AG08396 (cell line): ENCODE results near the gene E2F6.

Experiments
- DNase-seq: peaks from one replicate; pipeline ENCODE4 v3.0.0; 2012; ENCODE audit warnings: low spot score, mixed read lengths

The E2F6 gene

DNA sequence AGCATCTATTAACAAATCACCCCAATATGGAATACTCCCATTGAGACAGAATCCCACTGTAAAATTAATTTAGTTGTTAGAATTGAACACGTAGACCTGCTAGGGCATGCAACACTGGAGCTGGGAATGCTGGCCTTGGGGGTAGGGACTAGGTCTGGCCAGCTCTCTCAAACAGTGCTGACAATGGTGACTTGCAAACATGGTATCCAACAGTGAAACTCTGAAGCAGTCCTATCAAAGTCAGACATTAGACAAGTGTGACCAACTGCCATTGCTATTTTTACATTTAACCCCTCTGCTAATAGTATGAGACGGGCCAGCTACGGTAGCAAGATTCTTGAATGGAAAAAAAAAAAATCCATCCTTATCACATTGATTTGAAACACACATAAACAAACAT, 7.2 kb downstream of the E2F6 start:
- no peak for DNase-seq

DNA sequence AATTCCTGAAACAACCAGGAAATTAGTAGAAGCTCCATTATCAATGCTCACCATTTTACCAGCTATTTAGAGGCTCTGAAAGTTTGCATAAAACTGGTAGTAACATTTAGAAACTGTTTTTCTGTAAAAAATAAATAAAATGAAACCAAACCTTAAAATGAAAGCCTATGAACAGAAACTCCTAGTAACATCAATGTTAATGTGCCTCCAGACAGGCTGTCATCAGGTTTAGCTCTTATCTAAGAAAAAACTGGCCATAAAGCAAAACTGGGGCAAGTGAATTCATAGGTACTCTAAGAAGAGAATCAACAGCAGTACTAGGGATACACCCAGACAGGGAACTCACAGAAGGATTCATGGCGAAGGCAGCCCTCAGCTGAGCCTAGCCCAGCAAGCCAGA, 8.0 kb downstream of the E2F6 start:
- DNase-seq, result no peak

DNA sequence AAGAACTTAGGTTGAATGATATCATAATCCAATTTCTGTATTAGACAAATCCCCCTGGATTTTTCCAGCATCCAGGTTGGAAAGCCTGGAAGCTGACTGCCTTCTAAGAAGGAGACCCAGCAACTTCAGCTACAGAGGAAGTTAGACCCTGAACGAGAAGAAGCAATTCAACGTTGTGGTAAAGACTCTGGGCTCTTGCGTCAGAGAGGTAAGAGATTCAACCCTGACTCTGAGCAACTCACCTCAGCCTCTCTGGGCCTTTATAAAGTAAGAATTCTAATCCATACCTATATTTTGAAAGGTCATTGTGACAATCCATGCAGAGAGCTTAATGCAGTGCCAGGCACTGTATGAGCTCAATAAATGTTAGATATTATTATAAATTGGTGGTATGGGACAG, 9.7 kb downstream of the E2F6 start:
- no peak for DNase-seq

DNA sequence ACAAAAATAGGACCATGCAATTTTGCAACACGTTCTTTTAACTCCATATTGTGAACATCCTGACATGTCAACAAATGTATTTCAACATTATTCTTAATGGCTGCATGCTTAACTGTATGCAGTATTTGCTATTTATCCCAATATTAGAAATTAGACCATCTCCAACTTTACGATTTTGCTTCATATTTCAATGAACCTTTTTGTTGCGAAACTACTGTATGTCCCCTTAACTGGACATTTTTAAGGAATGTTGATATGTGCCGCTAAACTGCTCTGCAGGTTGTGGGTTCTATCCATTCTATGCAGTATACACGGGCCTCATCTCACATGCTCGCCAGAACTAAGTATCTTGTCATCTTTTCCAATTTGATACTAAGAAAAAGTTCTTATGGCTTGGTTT, 11.1 kb downstream of the E2F6 start:
- DNase-seq, result no peak

DNA sequence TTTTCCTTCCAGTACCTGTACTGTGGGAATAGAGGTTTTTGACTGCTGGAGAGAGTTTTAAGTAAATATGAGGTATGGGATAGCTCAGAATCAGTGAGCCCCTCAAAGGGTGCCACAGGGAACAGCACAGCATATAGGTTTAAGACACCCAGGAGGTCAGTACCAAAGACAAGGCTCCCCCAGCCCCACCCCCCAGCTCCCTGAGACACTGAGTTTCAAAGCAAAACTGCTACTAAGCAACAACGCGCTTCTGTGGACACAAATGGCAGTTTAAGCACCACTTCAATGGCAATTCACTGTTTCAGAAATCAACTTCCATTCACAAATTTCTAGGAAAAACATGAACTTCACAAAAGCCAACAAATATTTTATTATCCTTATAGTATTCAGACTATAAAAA, 15.2 kb downstream of the E2F6 start:
- DNase-seq, result no peak

DNA sequence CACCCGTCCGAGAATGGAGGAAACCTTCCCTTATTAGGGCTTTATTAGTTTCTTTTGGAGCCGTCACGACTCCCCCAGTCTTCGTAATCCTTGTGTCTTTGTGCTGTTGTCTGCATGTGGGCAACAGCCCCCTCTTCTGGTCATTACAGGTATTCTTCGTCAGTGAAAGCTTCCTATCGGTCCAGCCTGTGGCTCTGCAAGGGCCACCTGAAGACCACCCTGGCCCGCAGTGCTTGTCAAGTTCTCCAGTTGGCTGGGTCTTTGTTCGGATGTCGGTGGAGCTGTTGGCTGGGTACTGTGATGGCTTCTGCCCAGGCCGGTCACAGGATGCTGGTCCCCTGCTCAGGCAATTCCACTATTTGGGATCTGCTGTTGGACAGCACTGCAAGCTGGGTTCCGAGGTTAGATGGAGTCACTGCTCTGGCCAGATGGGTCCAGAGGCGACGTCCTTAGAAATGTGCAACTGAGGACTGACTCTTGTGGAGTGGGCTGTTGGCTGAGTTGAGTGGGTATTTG, 19.2 kb downstream of the E2F6 start:
- peak; percentile 71 for DNase-seq

DNA sequence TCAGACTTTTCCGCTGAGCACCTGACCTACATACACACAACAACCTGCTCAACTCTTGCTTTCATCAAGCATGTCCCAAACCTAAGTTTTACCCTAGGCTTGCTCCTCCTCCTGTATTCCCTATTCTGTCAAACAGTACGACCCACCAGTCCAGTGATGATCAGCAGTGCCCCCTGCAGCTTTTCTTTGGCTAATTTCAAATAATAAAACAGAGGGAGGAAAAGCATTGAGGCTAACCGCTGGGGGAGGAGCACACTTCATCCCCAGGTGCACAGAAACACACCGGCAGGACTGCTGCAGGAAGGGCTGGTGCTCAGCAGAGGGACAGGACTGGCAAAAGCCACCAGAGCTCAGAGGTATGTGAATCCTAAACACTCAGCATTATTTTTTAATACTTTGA, 21.2 kb downstream of the E2F6 start:
- DNase-seq, result no peak

DNA sequence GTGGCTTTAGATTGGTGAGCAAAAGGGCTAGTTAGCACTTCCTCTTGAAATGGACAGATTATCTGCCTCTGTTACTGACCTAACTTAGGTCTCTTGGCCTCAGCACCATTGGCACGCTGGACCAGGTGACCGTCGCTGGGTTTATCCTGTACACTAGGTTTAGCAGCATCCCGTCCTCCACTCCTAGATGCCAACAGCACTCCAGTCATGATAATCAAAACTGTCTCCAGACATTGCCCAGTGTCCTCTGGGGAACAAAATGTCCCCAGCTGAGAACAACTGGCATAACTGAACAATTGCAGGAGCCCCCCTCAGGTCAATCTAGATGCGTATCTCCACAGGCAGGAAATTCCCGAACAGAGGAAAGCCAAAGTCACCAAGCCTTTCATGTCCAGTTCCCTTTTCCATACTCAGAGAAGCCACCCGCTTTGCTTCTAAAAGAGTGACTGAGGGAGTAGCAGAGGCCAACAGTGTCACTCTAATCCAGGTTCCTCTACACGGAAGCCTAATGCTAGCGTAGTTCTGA, 27.3 kb downstream of the E2F6 start:
- no peak for DNase-seq

DNA sequence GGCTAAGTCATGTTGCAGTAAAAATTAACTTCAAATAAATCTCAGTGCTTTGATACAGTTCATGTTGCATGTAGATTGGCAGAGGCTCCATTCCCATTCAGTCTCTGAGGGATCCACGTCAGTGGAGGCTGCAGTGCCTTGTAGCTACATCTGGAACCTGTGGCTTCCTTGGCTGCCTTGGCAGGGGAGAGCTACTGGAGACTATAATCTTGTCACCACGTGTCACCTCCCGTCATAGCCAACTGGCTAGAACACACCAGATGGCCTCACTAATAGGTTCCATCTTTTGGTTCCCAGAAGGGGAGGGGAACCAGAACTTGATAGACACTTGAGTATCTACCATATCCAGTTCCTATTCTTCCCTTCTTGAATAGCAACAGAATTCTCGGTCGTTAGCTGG, 28.4 kb downstream of the E2F6 start:
- no peak for DNase-seq

DNA sequence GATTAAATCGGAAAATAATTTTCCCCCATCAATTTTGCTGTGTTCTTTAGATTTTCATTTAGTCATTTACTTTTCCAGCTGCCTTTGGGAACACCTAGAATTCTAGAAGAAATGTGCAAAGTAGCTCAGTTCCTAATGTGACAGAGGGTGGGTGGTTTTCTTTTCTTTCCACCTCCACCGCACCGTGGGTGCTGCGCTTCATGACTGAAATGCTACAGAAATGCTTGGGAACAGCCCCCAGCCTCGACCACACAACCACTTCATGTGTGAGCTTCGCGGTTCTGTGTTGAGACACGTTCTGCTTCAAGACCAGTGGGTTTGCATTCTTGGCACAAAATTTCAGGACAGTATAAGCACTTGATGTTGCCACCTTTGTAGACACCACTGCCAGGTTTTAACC, 30.9 kb downstream of the E2F6 start:
- no peak for DNase-seq

DNA sequence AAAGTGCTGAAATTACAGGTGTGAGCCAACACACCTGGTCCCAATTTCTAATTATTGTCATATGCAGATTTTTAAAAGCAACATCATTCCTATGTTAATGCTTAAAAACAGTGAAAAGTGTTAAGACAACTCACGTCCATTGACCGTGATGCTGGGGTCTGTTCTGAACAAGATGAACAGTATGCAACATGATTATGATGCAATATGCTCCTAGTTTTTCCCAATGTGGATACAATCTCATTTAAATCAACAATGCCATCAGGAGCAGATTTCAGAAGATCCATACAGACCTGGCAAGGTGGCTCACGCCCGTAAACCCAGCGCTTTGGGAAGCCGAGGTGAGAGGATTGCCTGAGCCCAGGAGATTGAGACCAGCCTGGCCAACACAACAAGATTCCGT, 31.5 kb downstream of the E2F6 start:
- DNase-seq, result no peak

DNA sequence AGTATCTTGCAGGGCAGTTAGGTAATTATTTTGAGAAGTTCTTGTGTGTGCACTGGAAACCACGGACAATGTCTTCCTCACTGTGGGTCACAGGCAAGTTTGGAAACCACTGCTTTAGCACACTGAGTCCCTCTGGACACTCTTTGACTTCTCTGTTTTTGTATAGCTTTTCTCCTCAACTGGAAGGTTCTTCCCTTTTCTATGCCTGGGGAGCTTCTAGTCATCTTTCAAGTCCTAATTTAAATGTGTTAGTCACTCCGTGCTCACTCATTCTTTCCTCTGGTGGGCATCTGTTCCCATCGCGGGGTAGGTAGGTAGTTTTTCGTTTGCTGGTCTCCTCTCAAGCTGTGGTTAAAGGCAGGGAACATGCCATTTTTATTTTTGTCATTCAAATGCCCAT, 32.1 kb downstream of the E2F6 start:
- DNase-seq, result no peak

DNA sequence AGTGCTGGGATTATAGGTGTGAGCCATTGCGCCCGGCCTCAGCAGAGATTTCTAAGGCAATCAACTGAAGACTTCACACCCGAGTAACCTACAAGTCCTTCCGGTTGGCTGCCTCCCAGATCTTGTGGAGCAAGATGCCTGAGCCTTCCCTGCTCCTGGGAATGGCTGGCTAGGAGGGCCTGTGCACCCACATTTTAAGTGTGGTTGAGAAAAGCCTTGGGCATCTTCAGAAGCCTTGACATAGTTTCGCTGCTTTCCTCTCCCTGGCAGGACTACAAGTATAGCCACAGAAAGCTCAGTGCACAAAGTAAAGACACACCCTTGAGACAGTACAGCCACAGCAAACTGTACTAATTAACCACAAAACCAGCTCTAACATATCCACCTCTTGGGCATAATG, 35.2 kb downstream of the E2F6 start:
- DNase-seq, result no peak

DNA sequence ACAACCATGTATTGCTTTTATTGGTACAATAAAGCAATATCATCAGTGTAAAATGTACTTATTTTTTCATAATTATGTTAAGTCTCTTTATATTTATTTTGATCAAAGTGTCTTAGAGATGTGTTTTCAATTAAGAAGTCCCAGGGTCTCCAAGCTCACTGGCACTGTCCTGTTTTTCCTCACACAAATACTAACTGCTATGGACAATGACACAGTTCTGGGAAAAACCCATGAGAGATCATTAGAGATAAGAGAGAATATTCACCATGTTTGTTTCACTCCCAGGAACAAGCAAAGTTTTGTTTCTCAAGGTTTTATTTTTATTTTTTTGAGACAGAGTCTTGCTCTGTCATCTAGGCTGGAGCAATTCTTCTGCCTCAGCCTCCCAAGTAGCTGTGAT, 38.7 kb downstream of the E2F6 start:
- DNase-seq, result no peak

DNA sequence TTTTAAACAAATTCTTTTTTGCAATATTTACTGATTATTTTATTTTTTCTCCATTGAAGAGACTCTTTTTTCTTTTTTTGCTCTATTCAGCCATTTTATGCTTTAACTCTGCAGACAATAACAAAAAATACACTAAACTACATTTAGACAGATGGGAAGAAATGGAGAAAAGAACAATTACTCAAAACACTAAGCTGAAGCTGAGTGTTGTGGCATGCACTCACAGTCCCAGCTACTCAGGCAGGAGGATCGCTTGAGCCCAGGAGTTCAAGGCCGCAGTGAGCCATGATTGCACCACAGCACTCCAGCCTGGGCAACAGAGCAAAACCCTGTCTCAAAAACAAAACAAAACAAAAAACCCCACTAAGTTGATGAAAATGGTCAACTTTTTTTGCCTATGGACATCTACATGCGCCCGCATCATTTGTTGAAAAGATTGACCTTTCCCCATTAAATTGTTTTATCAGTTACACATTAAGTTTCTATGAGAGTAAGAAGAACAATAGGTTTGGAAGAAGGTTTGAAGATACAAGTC, 43.0 kb downstream of the E2F6 start:
- DNase-seq, result no peak

DNA sequence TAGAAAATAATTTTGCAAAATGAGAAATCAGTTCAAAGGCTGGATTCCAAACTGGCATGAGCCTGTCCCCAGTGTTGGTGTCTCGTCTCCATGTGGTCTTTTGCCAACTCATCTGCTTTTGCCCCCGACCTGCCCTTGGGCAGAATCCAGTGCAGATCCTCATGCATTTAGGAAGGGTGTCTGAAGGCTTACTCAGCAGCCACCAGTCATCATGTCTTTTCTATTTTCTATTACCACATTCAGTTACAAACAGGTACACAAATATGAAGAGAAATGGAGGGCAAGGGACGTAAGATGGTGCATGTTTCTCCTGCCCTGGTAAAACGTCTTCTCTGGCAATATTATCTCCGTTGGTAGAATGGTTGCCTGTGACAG, 43.5 kb downstream of the E2F6 start:
- DNase-seq, result no peak

DNA sequence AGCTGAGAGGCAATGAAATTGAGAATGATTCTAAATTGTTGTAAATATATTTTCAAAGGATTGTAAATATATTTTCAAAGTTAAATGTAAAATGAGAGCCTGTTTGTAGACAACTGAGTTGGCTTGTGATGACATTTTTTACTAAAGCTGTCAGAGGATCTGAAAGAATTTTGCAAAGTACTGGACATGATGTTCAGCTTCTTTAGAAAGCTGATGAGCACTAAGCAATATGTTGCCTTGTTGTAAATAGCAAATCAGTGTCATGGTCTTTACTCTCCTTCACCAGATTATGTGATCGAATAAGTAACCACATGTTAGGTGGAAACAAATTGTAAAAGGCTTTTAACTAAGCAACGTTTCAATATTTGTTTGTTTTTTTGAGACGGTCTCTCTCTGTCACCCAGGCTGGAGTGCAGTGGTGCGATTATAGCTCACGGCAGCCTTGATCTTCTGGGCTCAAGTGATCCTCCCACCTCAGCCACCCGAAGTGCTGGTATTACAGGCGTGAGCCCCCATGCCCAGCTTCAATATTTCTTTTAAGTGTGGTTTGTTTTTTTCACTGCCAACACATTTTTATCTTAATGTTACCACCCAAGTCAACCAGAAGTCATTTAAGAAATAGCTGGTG, 44.0 kb downstream of the E2F6 start:
- DNase-seq, result no peak

DNA sequence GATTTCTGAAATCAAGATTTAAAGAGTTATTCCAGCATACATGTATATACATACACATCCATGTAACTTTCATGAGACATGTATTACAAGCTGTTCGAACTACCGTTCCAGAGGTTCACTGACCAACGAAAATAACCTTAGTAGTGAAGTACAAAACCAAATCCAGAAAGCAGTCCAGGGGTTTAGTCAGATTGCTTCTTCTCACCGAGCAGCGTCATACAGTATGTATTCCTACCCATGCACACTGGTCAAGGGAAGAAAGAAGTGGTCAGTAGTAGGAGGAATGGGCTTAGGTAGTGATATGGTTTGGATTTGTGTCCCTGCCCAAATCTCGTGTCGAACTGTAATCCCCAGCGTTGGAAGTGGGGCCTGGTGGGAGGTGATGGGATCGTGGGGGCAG, 45.3 kb downstream of the E2F6 start:
- no peak for DNase-seq

DNA sequence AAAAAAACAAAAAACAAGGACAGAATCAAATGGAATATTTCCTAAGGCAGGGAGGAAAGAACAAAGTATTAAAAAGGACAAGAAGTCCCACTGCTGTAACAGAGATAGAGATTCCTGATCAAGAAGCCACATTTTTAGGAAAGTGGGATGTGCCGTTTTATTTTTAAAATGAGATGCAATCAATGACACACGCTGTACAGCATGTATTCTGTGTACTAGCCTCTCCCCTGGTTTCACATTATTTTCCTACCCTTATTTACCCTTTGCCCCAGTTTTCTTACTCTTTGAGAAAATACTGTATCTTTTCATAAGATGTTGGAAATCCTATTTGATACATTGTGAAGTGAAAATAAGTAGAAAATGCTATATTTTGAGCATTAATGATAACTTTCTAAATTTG, 45.8 kb downstream of the E2F6 start:
- no peak for DNase-seq

DNA sequence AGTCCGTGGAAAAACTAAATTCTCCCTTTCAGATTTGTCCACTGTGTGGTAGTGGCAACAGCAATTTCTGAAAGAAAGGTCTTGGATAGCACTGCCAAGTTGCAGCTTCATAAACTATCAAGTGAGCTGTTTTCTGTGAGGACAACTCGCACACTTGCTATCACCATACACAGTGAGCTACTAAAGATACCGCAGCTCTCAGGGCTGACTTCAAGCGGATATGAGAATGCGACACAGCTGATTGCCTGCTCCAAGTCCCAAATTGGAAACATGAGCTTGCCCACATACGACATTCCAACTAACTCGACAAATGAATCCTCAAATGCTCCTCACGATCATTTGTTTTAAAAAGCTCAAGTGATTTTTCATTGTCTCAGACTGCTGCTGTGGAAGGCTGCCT, 46.2 kb downstream of the E2F6 start:
- DNase-seq, result no peak

DNA sequence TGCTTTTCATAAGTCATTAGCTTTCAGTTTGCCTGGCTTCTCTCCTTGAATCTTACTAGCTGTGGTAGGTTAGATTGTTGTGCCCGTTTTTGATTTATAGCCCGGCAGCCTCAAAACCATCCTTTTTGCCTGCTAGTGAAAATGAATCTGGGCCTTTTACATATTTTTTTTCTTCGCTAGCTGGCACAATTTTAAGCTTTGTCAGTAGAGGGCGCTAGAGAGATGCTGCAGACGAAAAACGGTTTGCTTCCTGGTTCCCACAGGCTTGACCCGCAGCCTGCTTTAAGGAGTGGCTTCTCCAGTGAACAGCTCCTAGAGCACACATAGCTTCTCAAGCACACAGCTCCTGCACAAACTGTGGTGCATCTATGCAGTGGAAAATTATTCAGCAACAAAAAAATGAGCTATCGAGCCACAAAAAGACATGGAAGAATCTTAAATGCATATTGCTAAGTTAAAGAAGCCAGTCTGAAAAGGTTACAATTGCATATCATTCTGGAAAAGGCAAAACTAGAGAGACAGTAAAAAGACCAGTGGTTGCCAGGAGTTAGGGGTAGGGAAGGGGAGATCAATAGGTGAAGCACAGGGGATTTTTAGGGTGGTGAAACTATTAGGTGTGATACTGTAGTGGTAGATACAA, 47.9 kb downstream of the E2F6 start:
- no peak for DNase-seq

DNA sequence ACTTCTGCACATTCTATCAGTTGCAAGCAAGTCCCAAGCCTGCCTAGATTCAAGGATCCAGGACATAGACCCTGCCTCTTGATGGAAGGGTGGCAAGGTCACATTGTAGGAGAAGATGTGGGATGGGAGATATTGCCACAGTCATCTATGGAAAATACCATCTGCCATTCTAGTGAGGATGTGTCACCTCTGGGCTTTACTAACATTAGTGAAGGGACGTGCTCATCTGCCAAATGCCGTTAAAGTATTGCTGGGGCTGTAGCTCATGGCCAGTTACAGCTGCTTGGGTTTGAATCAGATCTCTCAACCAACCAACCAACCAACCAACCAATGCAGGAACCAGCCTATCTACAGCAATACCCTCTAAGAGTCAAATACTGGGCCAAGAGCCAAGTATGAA, 49.0 kb downstream of the E2F6 start:
- DNase-seq, result no peak

DNA sequence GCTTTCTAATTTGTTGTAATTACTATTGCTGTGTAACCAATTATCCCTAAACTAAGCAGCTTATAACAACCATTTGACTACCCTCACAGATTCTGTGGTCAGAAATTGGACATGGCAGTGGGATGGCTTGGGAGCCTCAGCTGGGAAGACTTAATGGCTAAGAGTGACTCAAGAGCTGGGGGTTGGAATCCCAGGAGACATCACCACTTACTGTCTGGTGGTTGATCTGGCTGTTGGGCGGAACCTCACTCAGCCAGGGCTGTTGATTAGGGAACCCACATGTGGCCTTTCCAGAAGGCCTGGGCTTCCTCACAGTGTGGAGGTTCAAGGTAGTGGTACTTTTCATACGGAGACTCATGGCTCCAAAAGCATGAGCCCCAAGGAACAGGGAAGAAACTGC, 49.8 kb downstream of the E2F6 start:
- DNase-seq, result no peak
